ENCODE data around the gene LTB.
A peak's percentile ranks its signal among the peaks of the same experiment; 100 is the strongest.

LTB gene

GRCh38 chr6:31587791-31588777 is 5.9 kb upstream of the LTB start:
- no peak for DNase-seq (ENCODE audit: low read depth)
- no peak overlapping the region for H3K4me3 ChIP-seq (ENCODE audit: low read depth, low read length)
- no peak for TF ChIP-seq CTCF (conservative IDR thresholded peaks at IDR 0.05; ENCODE audit: low read depth, low read length)

DNA sequence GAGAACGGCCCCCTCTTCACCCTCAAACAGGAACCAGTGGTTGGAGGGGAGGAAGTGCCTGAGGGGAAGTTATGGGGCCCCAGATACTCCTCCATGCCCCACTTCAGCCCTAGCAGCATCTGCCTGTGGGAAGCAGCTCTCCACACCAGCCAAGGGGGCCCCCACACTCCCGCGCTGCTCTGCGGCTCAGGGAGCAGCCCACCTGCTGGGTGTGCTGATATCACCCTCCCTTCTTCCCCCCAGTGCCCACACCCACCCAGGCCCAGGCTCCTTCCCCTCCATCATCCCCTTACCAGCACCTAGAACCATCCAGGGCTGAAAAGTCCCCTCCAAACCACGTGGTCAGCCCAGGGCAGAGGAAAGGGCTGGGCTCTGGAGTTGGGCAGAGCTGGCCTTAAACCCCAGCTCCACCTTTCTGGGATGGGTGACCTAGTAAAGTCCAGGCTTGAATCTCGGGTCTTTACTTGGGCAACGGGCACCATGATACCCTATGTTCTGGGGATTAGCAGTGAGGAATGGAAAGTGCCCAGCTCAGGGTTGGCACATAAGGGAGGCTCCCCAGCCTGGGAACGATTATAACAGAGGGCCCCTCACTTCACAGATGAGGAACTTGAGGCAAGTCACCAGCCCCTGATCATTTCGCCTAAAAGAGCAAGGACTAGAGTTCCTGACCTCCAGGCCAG is 4.5 kb upstream of the LTB start:
- no peak for DNase-seq (ENCODE audit: low read depth)
- no peak for TF ChIP-seq CTCF (conservative IDR thresholded peaks at IDR 0.05; ENCODE audit: low read depth, low read length)
- no peak overlapping the region for H3K4me3 ChIP-seq (ENCODE audit: low read depth, low read length)

DNA sequence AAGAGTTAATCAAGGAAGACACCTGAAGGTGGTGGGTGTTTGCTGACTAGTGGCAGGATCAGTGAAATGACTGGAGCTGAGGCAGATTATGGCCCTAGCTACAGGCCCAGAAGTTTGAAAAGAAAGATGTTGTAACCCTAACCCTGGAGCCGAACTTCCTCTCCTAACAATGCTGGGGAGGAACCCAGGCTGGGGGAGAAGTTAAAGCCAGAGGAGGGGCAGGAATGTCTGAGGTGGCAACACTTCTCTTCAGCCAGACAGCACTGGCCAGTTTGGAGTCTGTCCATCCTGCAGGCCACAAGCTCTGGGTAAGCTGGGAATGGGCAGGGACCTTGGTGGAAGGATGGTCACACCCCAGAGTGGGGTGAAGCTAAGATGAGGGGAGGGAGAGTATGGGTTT is 3.8 kb upstream of the LTB start, which contains the start of gene LST1:
LST1 (plus strand) TSS at position 270 of the 400 bp plus-strand sequence. CDS start 1,023 bp downstream, outside the sequence.
- no peak for DNase-seq (ENCODE audit: low read depth)
- TF ChIP-seq CTCF (conservative IDR thresholded peaks at IDR 0.05; ENCODE audit: low read depth, low read length) = no peak
- H3K4me3 ChIP-seq (ENCODE audit: low read depth, low read length) = no peak within 1 kb of the TSS

GRCh38 chr6:31585491-31585890 is 3.3 kb upstream of the LTB start:
- peak; percentile 40 for TF ChIP-seq CTCF (conservative IDR thresholded peaks at IDR 0.05; ENCODE audit: low read depth, low read length)

GRCh38 chr6:31581434-31582229 is 592 bp downstream of the LTB start:
- peak overlapping the region; percentile 86 for H3K4me3 ChIP-seq (ENCODE audit: low read depth, low read length)
- no peak for DNase-seq (ENCODE audit: low read depth)
- TF ChIP-seq CTCF (conservative IDR thresholded peaks at IDR 0.05; ENCODE audit: low read depth, low read length) = no peak

More at GRCh38 chr6:31585491-31585890, 3.3 kb upstream of the LTB start:
- H3K4me3 ChIP-seq (ENCODE audit: low read depth, low read length) = no peak overlapping the region
- DNase-seq (ENCODE audit: low read depth) = no peak

- peak; percentile 78 for DNase-seq (ENCODE audit: low read depth)
- H3K4me3 ChIP-seq (ENCODE audit: low read depth, low read length) = peak overlapping the region; percentile 86
- TF ChIP-seq CTCF (conservative IDR thresholded peaks at IDR 0.05; ENCODE audit: low read depth, low read length) = peak; percentile 72
Observed at GRCh38 chr6:31580807-31581433, 1.3 kb downstream of the LTB start.

Data from choroid plexus epithelial cell (primary cell).